Skeletal muscle satellite cell (primary cell): ENCODE measurements around the gene PSTK. TPM values are rescaled to one million over a fixed set of nuclear protein-coding genes. Genes with fewer than 3 reads are reported as not detected.
A peak's percentile ranks its signal among the peaks of the same experiment; 100 is the strongest.

Source experiments
- H3K27me3 ChIP-seq: 2 replicates; pipeline ENCODE4 v1.7.0; 2013; ENCODE audit warnings: low read length; ENCODE audit not compliant: control insufficient read depth, insufficient read depth
- H3K36me3 ChIP-seq: 2 replicates; pipeline ENCODE4 v1.7.0; 2013; ENCODE audit warnings: mild to moderate bottlenecking, control low read depth, low read length; ENCODE audit not compliant: insufficient read depth
- H3K4me1 ChIP-seq: 2 replicates; pipeline ENCODE4 v1.7.0; 2013; ENCODE audit warnings: low read length; ENCODE audit not compliant: control insufficient read depth, insufficient read depth
- H3K4me2 ChIP-seq: 2 replicates; pipeline ENCODE4 v1.7.0; 2013; ENCODE audit warnings: mild to moderate bottlenecking, low read length
- H3K4me3 ChIP-seq: 2 replicates; pipeline ENCODE4 v1.7.0; 2013; ENCODE audit warnings: low read length
- H3K9ac ChIP-seq: 2 replicates; pipeline ENCODE4 v1.7.0; 2013; ENCODE audit warnings: mild to moderate bottlenecking, low read depth, low read length, moderate library complexity
- H3K9me3 ChIP-seq: replicated peaks from 2 replicates; pipeline ENCODE4 v1.7.0; 2013; ENCODE audit warnings: mild to moderate bottlenecking, control low read depth, low read length
- total RNA-seq: library from RNA; depleted of rRNA; stranded (reverse); fragments of >200 nt; gene quantifications from 2 replicates; pipeline ENCODE4 v1.2.3, GENCODE V29; 2012; rRNA removed

Gene PSTK, protein sequence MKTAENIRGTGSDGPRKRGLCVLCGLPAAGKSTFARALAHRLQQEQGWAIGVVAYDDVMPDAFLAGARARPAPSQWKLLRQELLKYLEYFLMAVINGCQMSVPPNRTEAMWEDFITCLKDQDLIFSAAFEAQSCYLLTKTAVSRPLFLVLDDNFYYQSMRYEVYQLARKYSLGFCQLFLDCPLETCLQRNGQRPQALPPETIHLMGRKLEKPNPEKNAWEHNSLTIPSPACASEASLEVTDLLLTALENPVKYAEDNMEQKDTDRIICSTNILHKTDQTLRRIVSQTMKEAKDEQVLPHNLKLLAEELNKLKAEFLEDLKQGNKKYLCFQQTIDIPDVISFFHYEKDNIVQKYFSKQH
- total RNA-seq, result 2.5 and 3.1 TPM in 2 replicates

DNA sequence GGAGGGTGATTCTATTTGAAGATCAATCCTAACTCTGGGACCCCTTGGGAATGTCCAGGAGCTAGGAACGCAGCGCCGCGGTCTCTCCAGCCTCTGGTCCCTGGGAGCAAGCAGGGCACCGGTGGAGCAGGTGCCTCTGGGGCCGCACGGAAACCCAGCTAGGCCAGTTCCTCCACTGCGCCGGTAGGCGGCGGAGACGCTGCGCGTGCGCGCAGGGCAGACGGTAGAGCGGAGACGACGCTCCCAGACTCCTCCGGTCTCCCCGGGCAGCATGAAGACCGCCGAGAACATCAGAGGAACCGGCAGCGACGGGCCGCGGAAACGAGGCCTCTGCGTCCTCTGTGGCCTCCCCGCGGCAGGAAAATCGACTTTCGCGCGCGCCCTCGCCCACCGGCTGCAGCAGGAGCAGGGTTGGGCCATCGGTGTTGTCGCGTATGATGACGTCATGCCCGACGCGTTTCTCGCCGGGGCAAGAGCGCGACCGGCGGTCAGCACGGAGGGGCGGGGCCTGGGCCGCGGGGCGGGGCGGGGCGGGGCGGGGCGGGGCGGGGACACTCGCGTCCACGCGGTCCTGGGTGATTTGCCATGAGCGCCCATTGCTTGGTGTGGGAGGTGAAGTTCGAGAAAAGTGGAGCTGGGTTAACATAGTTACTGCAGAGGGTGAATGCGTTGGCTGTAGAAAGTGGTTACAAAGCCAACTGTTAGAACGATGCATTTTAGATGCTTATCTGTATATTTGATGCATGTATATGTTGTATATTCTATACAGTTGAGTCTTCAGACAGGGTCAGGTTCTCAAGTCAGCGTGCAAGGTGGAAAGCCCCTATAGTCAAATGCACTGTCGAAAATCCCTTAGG is at the start of gene PSTK:
TSS of gene PSTK (plus strand) at position 193 of the 857 bp plus-strand sequence. CDS start at position 272, 79 bp downstream.
- Histone ChIP-seq H3K4me3 (peak within 1 kb of the TSS; percentile 87), H3K4me1 (peaks cover 12% of the 10 kb centered on the region), H3K4me2 (peak within 1 kb of the TSS; percentile 95), H3K27me3 (no peaks in the 10 kb centered on the region), H3K36me3 (no peaks in the 10 kb centered on the region), H3K9me3 (no peaks in the 10 kb centered on the region), H3K9ac (peak within 1 kb of the TSS; percentile 90)

- H3K27me3 ChIP-seq, result no peaks in the 10 kb centered on the region
- H3K4me1 ChIP-seq, result no peaks in the 10 kb centered on the region
- no peak overlapping the region for H3K4me2 ChIP-seq
- no peak overlapping the region for H3K4me3 ChIP-seq
- H3K36me3 ChIP-seq, result peaks cover 34% of the 10 kb centered on the region
- no peaks in the 10 kb centered on the region for H3K9me3 ChIP-seq
- H3K9ac ChIP-seq, result no peak overlapping the region
These were observed 48.9 kb upstream of the PSTK start for GRCh38 chr10:122931088-122931906.

DNA sequence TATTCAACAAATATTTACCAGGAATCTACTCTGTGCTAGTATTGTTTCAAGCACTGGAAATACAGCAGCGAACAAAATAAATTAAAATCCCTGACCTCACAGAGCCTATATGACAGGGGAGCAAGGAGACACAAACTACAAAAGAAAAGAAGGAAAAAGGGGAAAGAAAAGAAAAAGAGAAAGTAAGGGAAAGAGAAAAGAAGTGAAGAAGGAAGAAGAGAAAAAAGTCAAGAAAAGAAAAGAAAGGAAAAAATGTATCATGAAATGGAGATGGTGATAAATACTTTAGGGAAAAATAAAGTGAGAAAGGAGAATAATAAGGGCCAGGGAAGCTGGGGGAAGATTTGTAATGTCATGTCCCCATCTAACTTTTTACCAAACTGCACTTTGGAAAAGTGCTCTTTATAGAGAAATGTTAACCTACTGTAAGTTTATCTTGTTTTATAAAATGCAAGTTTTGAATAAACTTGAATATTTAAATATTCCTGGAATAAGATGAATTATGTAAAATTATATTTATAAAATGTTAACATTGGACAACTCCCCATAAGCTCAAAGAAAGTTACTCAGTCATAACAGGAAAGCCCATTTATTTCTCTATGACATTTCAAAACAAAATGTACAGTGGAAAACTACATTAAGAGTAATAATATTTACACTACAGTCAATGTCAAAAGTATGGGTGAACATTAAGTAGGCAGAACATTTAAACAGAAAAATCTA is 40.9 kb upstream of the PSTK start:
- no peak overlapping the region for H3K4me2 ChIP-seq
- H3K36me3 ChIP-seq, result peaks cover 34% of the 10 kb centered on the region
- H3K27me3 ChIP-seq, result no peaks in the 10 kb centered on the region
- H3K4me1 ChIP-seq, result peaks cover 21% of the 10 kb centered on the region
- H3K4me3 ChIP-seq, result no peak overlapping the region
- H3K9me3 ChIP-seq, result no peaks in the 10 kb centered on the region
- peak overlapping the region; percentile 8 for H3K9ac ChIP-seq

GRCh38 chr10:122939856-122940543 is 40.2 kb upstream of the PSTK start:
- H3K4me1 ChIP-seq, result peaks cover 21% of the 10 kb centered on the region
- no peaks in the 10 kb centered on the region for H3K27me3 ChIP-seq
- H3K4me3 ChIP-seq, result no peak overlapping the region
- no peaks in the 10 kb centered on the region for H3K9me3 ChIP-seq
- H3K4me2 ChIP-seq, result peak overlapping the region; percentile 38
- peaks cover 28% of the 10 kb centered on the region for H3K36me3 ChIP-seq
- H3K9ac ChIP-seq, result peak overlapping the region; percentile 20

DNA sequence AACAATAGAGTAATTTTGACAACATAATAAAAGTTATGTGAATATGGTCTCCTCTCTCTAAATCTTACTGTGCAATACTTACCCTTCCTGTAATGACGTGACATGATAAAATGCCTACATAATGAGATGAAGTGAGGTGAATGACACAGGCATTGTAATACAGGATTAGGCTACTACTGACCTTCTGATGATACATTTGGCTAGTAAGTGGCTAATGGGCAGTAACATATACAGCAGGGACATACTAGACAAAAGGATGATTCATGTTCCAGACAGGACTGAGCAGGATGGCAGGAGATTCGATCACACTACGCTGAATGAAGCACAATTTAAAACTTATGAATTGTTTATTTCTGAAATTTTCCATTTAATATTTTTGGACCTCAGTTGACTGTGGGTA is 30.9 kb upstream of the PSTK start:
- peaks cover 14% of the 10 kb centered on the region for H3K4me1 ChIP-seq
- peaks cover 37% of the 10 kb centered on the region for H3K36me3 ChIP-seq
- H3K27me3 ChIP-seq, result no peaks in the 10 kb centered on the region

GRCh38 chr10:122953902-122954730 is 26.1 kb upstream of the PSTK start, which contains the start of gene C10orf88:
Gene C10orf88, minus strand, starts transcription at chr10:122954227. Its CDS starts 49 bp downstream, at chr10:122954178.
- Histone ChIP-seq H3K36me3 (peaks cover 12% of the 10 kb centered on the region), H3K4me1 (peaks cover 20% of the 10 kb centered on the region), H3K4me3 (peak within 1 kb of the TSS; percentile 90), H3K9me3 (no peaks in the 10 kb centered on the region), H3K9ac (peak within 1 kb of the TSS; percentile 92), H3K27me3 (no peaks in the 10 kb centered on the region), H3K4me2 (peak within 1 kb of the TSS; percentile 81)

More for the DNA sequence above, 30.9 kb upstream of the PSTK start:
- Histone ChIP-seq H3K4me3 (no peak overlapping the region), H3K9me3 (no peaks in the 10 kb centered on the region), H3K4me2 (no peak overlapping the region), H3K9ac (no peak overlapping the region)

DNA sequence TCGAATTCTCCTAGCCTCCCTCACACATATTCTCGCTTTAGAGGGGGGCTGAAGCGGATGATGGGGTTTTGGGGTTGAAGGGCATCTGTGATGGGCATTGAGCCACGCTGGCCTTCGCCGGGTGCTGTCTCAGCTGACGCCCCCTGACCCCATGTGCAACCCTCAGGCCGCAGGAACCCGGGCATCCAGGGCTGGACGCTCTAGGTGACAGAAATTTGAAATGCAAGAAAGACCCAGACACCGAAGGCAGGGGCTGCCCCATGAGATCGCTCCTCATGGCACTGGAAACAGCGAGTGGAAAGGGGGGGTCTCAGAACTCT is 25.5 kb upstream of the PSTK start:
- H3K4me1 ChIP-seq, result peaks cover 20% of the 10 kb centered on the region
- H3K4me2 ChIP-seq, result peak overlapping the region; percentile 81
- H3K9me3 ChIP-seq, result no peaks in the 10 kb centered on the region
- no peak overlapping the region for H3K9ac ChIP-seq
- peak overlapping the region; percentile 90 for H3K4me3 ChIP-seq
- H3K36me3 ChIP-seq, result peaks cover 7% of the 10 kb centered on the region
- no peaks in the 10 kb centered on the region for H3K27me3 ChIP-seq

DNA sequence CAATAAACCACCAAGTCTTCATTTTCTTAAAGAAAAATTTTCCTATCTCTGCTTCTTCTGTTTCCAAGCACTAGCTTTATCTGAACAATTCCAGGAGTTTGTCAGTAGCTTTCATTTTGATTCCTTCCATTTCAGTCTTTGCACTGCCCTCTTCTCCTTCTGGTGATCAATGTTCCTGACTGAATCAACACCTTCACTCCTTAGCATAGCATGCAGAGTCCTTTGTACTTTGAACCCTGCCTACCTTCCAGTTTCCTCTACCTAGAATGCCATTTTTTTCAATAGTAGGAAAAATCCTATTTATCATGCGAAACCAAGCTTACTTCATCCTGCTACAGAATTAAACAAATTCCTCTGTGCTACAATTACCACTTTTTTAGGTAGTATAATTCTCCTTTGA is 24.3 kb upstream of the PSTK start:
- Histone ChIP-seq H3K4me3 (no peak overlapping the region), H3K36me3 (peaks cover 3% of the 10 kb centered on the region), H3K9me3 (no peaks in the 10 kb centered on the region), H3K4me2 (no peak overlapping the region), H3K9ac (no peak overlapping the region), H3K27me3 (no peaks in the 10 kb centered on the region), H3K4me1 (peaks cover 20% of the 10 kb centered on the region)

- H3K9ac ChIP-seq, result no peak overlapping the region
- no peaks in the 10 kb centered on the region for H3K36me3 ChIP-seq
- H3K4me3 ChIP-seq, result no peak overlapping the region
- no peak overlapping the region for H3K4me2 ChIP-seq
- no peaks in the 10 kb centered on the region for H3K27me3 ChIP-seq
- no peaks in the 10 kb centered on the region for H3K9me3 ChIP-seq
- peaks cover 15% of the 10 kb centered on the region for H3K4me1 ChIP-seq
These were observed 22.7 kb upstream of the PSTK start for GRCh38 chr10:122957474-122957873.

GRCh38 chr10:122962405-122962804 is 17.8 kb upstream of the PSTK start:
- Histone ChIP-seq H3K4me2 (no peak overlapping the region), H3K9ac (no peak overlapping the region), H3K4me1 (no peaks in the 10 kb centered on the region), H3K36me3 (no peaks in the 10 kb centered on the region), H3K9me3 (no peaks in the 10 kb centered on the region), H3K4me3 (no peak overlapping the region), H3K27me3 (no peaks in the 10 kb centered on the region)
